GM12878 (cell line): ENCODE results near the gene FANCC. TPM values are rescaled to one million over a fixed set of nuclear protein-coding genes. Genes with fewer than 3 reads are reported as not detected.

Source experiments
- ATAC-seq: fragments of 200-7000 bp; cut with Tn5 transposase; 3 replicates; pipeline ENCODE4 v1.9.1; 2020; ENCODE audit warnings: mild to moderate bottlenecking, moderate library complexity
- BruUV-seq: library from RNA; stranded (reverse); fragments of 400-500 nt; replicated peaks from 2 replicates; lab custom pipeline; 2021; lab: Mats Ljungman, UMichigan
- CTCF ChIA-PET: fragments of 300-600 bp; sonication (Branson Sonifier 250); formaldehyde crosslinking; extraction: SDS; loops from one replicate; lab custom pipeline; 2021; ENCODE audit warnings: inconsistent platforms; lab: Yijun Ruan, JAX
- POLR2A ChIA-PET: fragments of 350-600 bp; formaldehyde crosslinking; extraction: SDS; loops from one replicate; lab custom pipeline; 2021; ENCODE audit warnings: inconsistent platforms; lab: Charles Lee
- RAD21 ChIA-PET: fragments of 300-600 bp; sonication (Branson Sonifier 250); formaldehyde crosslinking; loops from one replicate; lab custom pipeline; 2023; ENCODE audit warnings: antibody characterized with exemption; ENCODE audit not compliant: unreplicated experiment; lab: Charles Lee
- SMC1A ChIA-PET: fragments of 300-600 bp; sonication (Branson Sonifier 250); formaldehyde crosslinking; loops from one replicate; lab custom pipeline; 2023; ENCODE audit not compliant: unreplicated experiment, uncharacterized antibody; lab: Charles Lee
- DNase-seq: peaks from one replicate; pipeline ENCODE4 v3.0.0-alpha.2; 2011; ENCODE audit warnings: low read depth, low spot score
- FAIRE-seq: peaks from 3 replicates; lab custom pipeline; 2011; peaks lifted over from hg19 to GRCh38; lab: Jason Lieb, UNC
- H2AFZ ChIP-seq: 2 replicates; pipeline ENCODE4 v1.6.0; 2011; ENCODE audit warnings: low read depth, low read length, control low read depth; ENCODE audit not compliant: control insufficient read depth
- H3K27ac ChIP-seq: 2 replicates; pipeline ENCODE4 v1.5.1; 2011; ENCODE audit warnings: control low read depth; ENCODE audit not compliant: control insufficient read depth, insufficient read depth
- H3K27me3 ChIP-seq, 2 experiments: replicated peaks in 1 of 2; 2 replicates each; pipeline versions ENCODE4 v1.6.0 to v1.6.1; 2011; ENCODE audit warnings: low read length in 1 of 2; ENCODE audit not compliant: control insufficient read depth in 2 of 2, insufficient read depth in 2 of 2
- H3K36me3 ChIP-seq, 2 experiments: 2 replicates each; pipeline ENCODE4 v1.5.1; 2011; ENCODE audit warnings: low read length in 1 of 2; ENCODE audit not compliant: control insufficient read depth in 2 of 2, insufficient read depth in 2 of 2
- H3K4me1 ChIP-seq: 2 replicates; pipeline ENCODE4 v1.6.1; 2011; ENCODE audit warnings: mild to moderate bottlenecking, low read length, moderate library complexity, mixed read lengths; ENCODE audit not compliant: control insufficient read depth, insufficient read depth
- H3K4me2 ChIP-seq: 2 replicates; pipeline ENCODE4 v1.6.0; 2011; ENCODE audit warnings: control low read depth; ENCODE audit not compliant: control insufficient read depth, insufficient read depth
- H3K4me3 ChIP-seq: fragments of 200-600 bp; sonication (generic); 2 replicates; pipeline ENCODE4 v1.5.1; 2016
- H3K79me2 ChIP-seq: 2 replicates; pipeline ENCODE4 v1.6.0; 2011; ENCODE audit warnings: low read length; ENCODE audit not compliant: control insufficient read depth, insufficient read depth
- H3K9ac ChIP-seq: 2 replicates; pipeline ENCODE4 v1.8.0; 2011; ENCODE audit warnings: low read length, control low read depth, mixed read lengths; ENCODE audit not compliant: control insufficient read depth, insufficient read depth
- H3K9me3 ChIP-seq: replicated peaks from 3 replicates; pipeline ENCODE4 v1.5.1; 2011; ENCODE audit warnings: mild to moderate bottlenecking, low read length; ENCODE audit not compliant: control insufficient read depth, insufficient read depth
- H4K20me1 ChIP-seq: 2 replicates; pipeline ENCODE4 v1.6.0; 2011; ENCODE audit not compliant: control insufficient read depth, insufficient read depth
- CTCF ChIP-seq, 3 experiments: IDR thresholded peaks in 2 of 3; conservative IDR thresholded peaks in 1 of 3; 2 replicates each; pipeline ENCODE4 v1.5.1; 2011; ENCODE audit warnings: low read depth in 3 of 3, low read length in 3 of 3, mild to moderate bottlenecking in 3 of 3, control low read depth in 2 of 3, moderate library complexity in 2 of 3, inconsistent platforms in 1 of 3, mixed read lengths in 1 of 3; ENCODE audit not compliant: control insufficient read depth in 2 of 3, insufficient read depth in 1 of 3; ENCODE audit errors: extremely low read depth in 1 of 3
- NFYB ChIP-seq: IDR thresholded peaks from 2 replicates; pipeline ENCODE4 v1.6.1; 2011; ENCODE audit warnings: low read depth, mild to moderate bottlenecking, low read length, improper control_type of control experiment, moderate library complexity; ENCODE audit not compliant: insufficient read depth
- RAD21 ChIP-seq: IDR thresholded peaks from 2 replicates; pipeline ENCODE4 v1.6.1; 2011; ENCODE audit warnings: mild to moderate bottlenecking, low read depth, low read length, moderate library complexity; ENCODE audit not compliant: insufficient read depth
- WGBS: methylation state at CpG from one replicate; pipeline ENCODE4 v1.1.6; 2016; ENCODE audit warnings: low lambda C conversion rate; ENCODE audit not compliant: insufficient replicate concordance, insufficient coverage; ENCODE audit errors: missing lambda C conversion rate; 5-methylcytosine and 5-hydroxymethylcytosine counted together
- in situ Hi-C: fragments of 300-500 bp; cut with MboI; formaldehyde crosslinking; loops from 9 replicates; pipeline ENCODE4 v1.14.3; 2018; ENCODE audit warnings: mixed read lengths
- intact Hi-C: fragments of 100-400 bp; cut with micrococcal nuclease; formaldehyde crosslinking; loops from one replicate; pipeline ENCODE4 v1.14.2; 2022; ENCODE audit not compliant: unreplicated experiment
- polyA plus RNA-seq, 11 experiments: library from polyadenylated mRNA; depleted of rRNA in 4 of 11; unstranded in 6 of 11; stranded (reverse) in 5 of 11; fragments of >200 nt; fragmentation: Nextera tagmentation in 4 of 11; fragmentation: Illumina TruSeq in 1 of 11; extraction: Ambion mirVana in 4 of 11; extraction: Trizol in 1 of 11; gene quantifications; 1 replicate in 1 of 11; 2 replicates in 10 of 11; pipeline versions ENCODE4 v1.2.1 to v1.2.3, GENCODE V29; 2011 to 2016; ENCODE audit warnings: inconsistent platforms in 2 of 11, missing spikeins in 2 of 11, low read depth in 1 of 11
- total RNA-seq, 4 experiments: library from RNA; depleted of rRNA in 3 of 4; stranded (reverse); fragments of >200 nt in 3 of 4; fragmentation: Illumina TruSeq in 1 of 4; extraction: Trizol in 1 of 4; gene quantifications; 2 replicates each; pipeline versions ENCODE4 v1.2.1 to v1.2.3, GENCODE V29; 2013 to 2021

Gene FANCC
- total and polyA plus RNA-seq, 10 of the 15 experiments (the other 5 are each of a cell fraction or from before 2014, with no cell fraction given), result 1.2 to 16.8 (median 10.5) TPM

- H4K20me1 ChIP-seq, result no peaks in the 10 kb centered on the region
- FAIRE-seq (no peak), DNase-seq (no peak), ATAC-seq (no peak)
- no peak overlapping the region for H3K9ac ChIP-seq
- no peak overlapping the region for H3K4me2 ChIP-seq
- no peaks in the 10 kb centered on the region for H3K27me3 ChIP-seq
- in situ Hi-C loops, result no loop called here
- no TSS peak for BruUV-seq
- no peak overlapping the region for H3K27ac ChIP-seq
- ChIA-PET RAD21 (interaction anchor here (1.3 to 1.9 kb wide), 3 partner anchors 52 to 197 kb away, joined by 5 read pairs; no protein-coding TSS in a partner anchor), SMC1A (interaction anchor here (0.9 to 1.9 kb wide), 7 partner anchors 23 to 134 kb away, joined by 3 to 8 read pairs (median 3); no protein-coding TSS in a partner anchor), CTCF (interaction anchor here (0.6 to 4.9 kb wide), 14 partner anchors 8 to 1250 kb away, joined by 3 to 63 read pairs (median 4); no protein-coding TSS in a partner anchor), POLR2A (interaction anchor here (0.6 to 0.7 kb wide), 2 partner anchors 1102 to 1744 kb away, joined by 4 to 5 read pairs; no protein-coding TSS in a partner anchor)
- peaks cover 18% of the 10 kb centered on the region for H3K4me1 ChIP-seq
- no peaks in the 10 kb centered on the region for H3K36me3 ChIP-seq
- H3K4me3 ChIP-seq, result no peak overlapping the region
- H3K9me3 ChIP-seq, result no peaks in the 10 kb centered on the region
- 99% methylated on average over 5 of the region's 5 CpGs for WGBS
- H2AFZ ChIP-seq, result no peak overlapping the region
- no peak for TF ChIP-seq NFYB
- 0 out of 2 replicates have a peak, but pooled peaks have one; percentile 27 for TF ChIP-seq RAD21
- peak in 2 of 3 experiments; percentile 5 to 18; a peak in 1 of 6 replicates for TF ChIP-seq CTCF (IDR thresholded peaks at IDR 0.05 in 2 of 3, conservative IDR thresholded peaks at IDR 0.05 in 1 of 3; ENCODE audit: control insufficient read depth in 2 of 3, extremely low read depth in 1 of 3, insufficient read depth in 1 of 3, low read depth in 3 of 3, low read length in 3 of 3)
- peaks cover 4% of the 10 kb centered on the region; the same call in 1 of the 2 replicates for H3K79me2 ChIP-seq
- intact Hi-C loops, result loop anchor here (5.0 to 10.0 kb wide), 3 partner anchors 242 to 580 kb away; no protein-coding TSS in a partner anchor
These were observed 52.4 kb downstream of the FANCC start for GRCh38 chr9:95264954-95265615.
